Activated CD4-positive, alpha-beta memory T cell treated with anti-CD3 and anti-CD28 coated beads for 36 hours (primary cell): ENCODE data around the gene AQP3. TPM values are rescaled to one million over a fixed set of nuclear protein-coding genes. Genes with fewer than 3 reads are reported as not detected.
A peak's percentile ranks its signal among the peaks of the same experiment; 100 is the strongest.
"Not testable (repeated sequence)": the region's sequence is repeated elsewhere in the genome, so short reads cannot be mapped to it uniquely, and the experiment has no call there.

Experiments used
- CTCF ChIA-PET: fragments of 350-600 bp; sonication (Branson Sonifier 250); formaldehyde crosslinking; loops from one replicate; lab custom pipeline; 2021; ENCODE audit warnings: antibody characterized with exemption, inconsistent platforms; lab: Charles Lee
- POLR2A ChIA-PET: fragments of 350-600 bp; sonication (Branson Sonifier 250); formaldehyde crosslinking; loops from one replicate; lab custom pipeline; 2021; ENCODE audit warnings: antibody characterized with exemption; lab: Charles Lee
- DNase-seq: peaks from one replicate; pipeline ENCODE4 v3.0.0-alpha.2; 2020
- H3K27ac Mint-ChIP-seq: one replicate; pipeline ENCODE4 v1.8.0; 2021; ENCODE audit warnings: mixed read lengths
- H3K27me3 Mint-ChIP-seq: one replicate; pipeline ENCODE4 v1.8.0; 2021; ENCODE audit warnings: mixed read lengths
- H3K36me3 Mint-ChIP-seq: one replicate; pipeline ENCODE4 v1.8.0; 2021; ENCODE audit warnings: mixed read lengths
- H3K4me1 Mint-ChIP-seq: one replicate; pipeline ENCODE4 v1.8.0; 2021; ENCODE audit warnings: low read depth, mixed read lengths
- H3K4me3 Mint-ChIP-seq: one replicate; pipeline ENCODE4 v1.8.0; 2021; ENCODE audit warnings: mild to moderate bottlenecking, mixed read lengths
- H3K9me3 Mint-ChIP-seq: one replicate; pipeline ENCODE4 v1.8.0; 2021; ENCODE audit warnings: mixed read lengths
- intact Hi-C: fragments of 100-400 bp; cut with micrococcal nuclease; formaldehyde crosslinking; loops from one replicate; pipeline ENCODE4 v1.15.1; 2023
- total RNA-seq, 2 experiments: library from RNA; stranded (reverse); gene quantifications; one replicate each; pipeline ENCODE4 v1.2.3, GENCODE V29; 2021

Gene AQP3
- total RNA-seq = 10 to 100 TPM; 19.4 to 20.2 TPM

DNA sequence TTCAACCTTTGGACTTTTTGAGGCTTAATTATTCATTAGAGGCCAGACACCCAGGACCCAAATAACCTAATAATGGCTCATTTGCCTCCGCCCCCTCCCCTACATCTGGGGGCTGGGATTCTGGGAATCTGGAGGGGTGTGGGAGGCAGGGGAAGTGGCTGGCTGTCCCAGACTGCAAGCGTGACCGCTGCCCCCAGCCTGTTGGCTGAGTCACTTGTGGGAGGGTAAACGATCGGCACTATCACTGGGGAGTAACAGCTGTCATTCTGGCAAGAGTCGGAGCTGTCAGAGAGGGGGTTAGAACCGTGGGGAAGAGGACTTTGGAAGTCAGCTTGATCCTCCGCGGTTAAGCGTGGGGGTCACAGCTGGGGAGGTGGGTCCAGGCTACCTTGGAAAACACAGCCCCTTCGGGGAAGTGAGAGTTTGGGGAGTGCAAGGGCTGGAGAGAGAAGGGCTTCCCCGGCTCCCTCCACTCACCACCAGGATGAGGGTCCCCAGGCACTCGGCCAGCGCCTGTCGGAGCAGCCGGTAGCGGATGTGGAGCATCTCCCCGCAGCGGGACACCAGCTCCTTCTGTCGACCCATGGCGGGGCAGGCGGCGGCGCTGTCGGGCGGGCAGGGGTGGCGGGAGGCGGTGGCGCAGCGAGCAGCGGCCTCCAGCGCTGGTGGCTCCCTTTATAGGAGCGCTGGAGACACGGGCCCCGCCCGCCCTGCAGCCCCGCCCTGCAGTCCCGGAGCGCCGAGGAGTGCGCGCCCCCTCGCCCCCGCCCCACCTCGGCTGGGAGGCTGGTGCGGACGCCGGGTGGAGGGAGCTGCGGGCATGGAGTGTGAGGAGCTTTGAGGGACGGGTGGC lies at the start of gene AQP3:
AQP3 (minus strand) TSS at position 648 of the 853 bp plus-strand sequence; CDS start at position 585, 63 bp downstream.
- peak; percentile 84 for DNase-seq
- CTCF ChIA-PET = interaction anchor here (0.6 to 22.0 kb wide), 10 partner anchors 9 to 160 kb away, joined by 3 to 386 read pairs (median 5); partner anchors contain the start of genes AQP7, NFX1 and NOL6
- no peaks in the 10 kb centered on the region for H3K9me3 Mint-ChIP-seq
- H3K4me1 Mint-ChIP-seq = peaks cover 50% of the 10 kb centered on the region
- H3K27me3 Mint-ChIP-seq = no peaks in the 10 kb centered on the region
- peak within 1 kb of the TSS; percentile 89 for H3K4me3 Mint-ChIP-seq
- POLR2A ChIA-PET = interaction anchor here (0.5 to 4.1 kb wide), 8 partner anchors 9 to 157 kb away, joined by 3 to 28 read pairs (median 6); partner anchors contain the start of genes NFX1 and NOL6
- peak within 1 kb of the TSS; percentile 94 for H3K27ac Mint-ChIP-seq
- peaks cover 1% of the 10 kb centered on the region for H3K36me3 Mint-ChIP-seq
- intact Hi-C loops = loop anchor here (1.0 to 5.0 kb wide), 8 partner anchors 7 to 285 kb away; partner anchors contain the start of genes BAG1, CHMP5 and NFX1

DNA sequence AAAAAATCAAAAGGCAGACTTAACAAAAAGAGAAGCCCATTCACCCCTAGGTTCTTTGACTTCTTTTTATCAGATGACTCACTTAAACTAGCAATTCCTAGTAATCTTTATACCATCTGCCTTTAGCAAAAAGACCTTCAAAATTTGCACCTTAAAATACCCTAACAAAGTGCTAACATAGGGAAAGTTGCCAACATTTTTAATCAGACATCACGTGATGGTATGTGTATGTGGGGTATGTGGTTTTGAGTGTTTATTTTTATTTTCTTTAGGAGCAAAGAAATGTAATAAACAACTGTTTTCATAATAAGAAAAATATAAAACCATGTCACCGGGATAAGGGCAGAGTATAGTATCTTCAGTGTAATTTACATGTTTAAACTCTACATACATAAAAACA lies 46.4 kb upstream of the AQP3 start:
- CTCF ChIA-PET, H3K4me1 Mint-ChIP-seq, intact Hi-C loops, POLR2A ChIA-PET, H3K4me3 Mint-ChIP-seq, H3K9me3 Mint-ChIP-seq, H3K27ac Mint-ChIP-seq, H3K36me3 Mint-ChIP-seq, DNase-seq, H3K27me3 Mint-ChIP-seq: not testable (repeated sequence)

DNA sequence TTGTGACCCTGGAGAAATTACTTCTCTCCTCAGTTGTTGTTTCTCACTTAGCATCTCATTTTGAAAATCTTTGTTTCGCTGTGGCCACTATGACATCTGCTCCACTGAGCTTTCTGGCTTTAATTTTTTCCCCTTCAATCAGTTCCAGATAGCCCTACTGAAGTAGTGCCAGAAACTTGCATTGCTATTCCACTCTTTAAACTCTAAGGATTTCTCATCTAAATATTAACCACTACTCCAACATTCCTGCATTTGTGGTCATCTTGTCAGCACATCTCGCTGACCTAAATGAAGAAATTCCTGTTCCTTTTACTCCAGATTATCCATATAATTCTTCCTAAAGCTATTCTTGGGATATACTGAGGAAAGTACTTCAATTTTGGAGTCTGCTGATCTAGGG lies 41.7 kb upstream of the AQP3 start:
- DNase-seq = no peak
- ChIA-PET POLR2A (no interaction called here), CTCF (interaction anchor here (1.4 kb wide), 1 partner anchor 74 kb away, joined by 5 read pairs; no protein-coding TSS in a partner anchor)

DNA sequence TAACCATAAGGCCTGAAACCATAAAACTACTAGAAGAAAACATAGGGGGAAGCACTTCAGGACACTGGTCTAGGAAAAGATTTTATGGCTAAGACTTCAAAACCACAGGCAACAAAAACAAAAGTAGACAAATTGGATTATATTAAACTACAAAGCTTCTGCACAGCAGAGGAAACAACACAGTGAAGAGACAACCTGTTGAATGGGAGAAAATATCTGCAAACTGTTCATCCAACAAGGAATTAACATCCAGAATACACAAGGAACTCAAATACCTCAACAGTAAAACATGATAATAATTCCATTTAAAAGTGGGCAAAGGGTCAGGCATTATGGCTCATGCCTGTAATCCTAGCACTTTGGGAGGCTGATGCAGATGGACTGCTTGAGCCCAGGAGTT lies 37.9 kb upstream of the AQP3 start:
- H3K27me3 Mint-ChIP-seq, H3K9me3 Mint-ChIP-seq, intact Hi-C loops, DNase-seq, H3K4me3 Mint-ChIP-seq, H3K36me3 Mint-ChIP-seq, H3K4me1 Mint-ChIP-seq, CTCF ChIA-PET, H3K27ac Mint-ChIP-seq, POLR2A ChIA-PET: not testable (repeated sequence)

More for the DNA sequence above, 41.7 kb upstream of the AQP3 start:
- Mint-ChIP-seq H3K4me1 (no peaks in the 10 kb centered on the region), H3K9me3 (no peaks in the 10 kb centered on the region), H3K27me3 (peaks cover 4% of the 10 kb centered on the region), H3K36me3 (no peaks in the 10 kb centered on the region), H3K27ac (no peak overlapping the region), H3K4me3 (no peak overlapping the region)
- intact Hi-C loops = no loop called here

DNA sequence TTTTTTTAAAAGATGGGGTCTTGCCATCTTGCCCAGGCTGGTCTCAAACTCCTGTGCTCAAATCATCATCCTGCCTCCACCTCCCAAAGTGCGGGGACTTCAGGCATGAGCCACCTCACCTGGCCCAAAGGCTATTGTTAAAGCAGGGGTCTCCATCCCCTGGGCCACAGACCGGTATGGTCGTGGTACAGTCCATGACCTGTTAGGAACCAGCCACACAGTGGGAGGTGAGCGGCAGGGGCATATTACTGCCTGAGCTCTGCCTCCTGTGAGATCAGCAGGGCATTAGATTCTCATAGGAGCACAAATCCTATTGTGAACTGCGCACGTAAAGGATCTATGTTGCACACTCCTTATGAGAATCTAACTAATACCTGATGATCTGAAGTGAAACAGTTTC lies 33.6 kb upstream of the AQP3 start:
- Mint-ChIP-seq H3K9me3 (no peaks in the 10 kb centered on the region), H3K36me3 (no peaks in the 10 kb centered on the region)
- intact Hi-C loops = no loop called here

DNA sequence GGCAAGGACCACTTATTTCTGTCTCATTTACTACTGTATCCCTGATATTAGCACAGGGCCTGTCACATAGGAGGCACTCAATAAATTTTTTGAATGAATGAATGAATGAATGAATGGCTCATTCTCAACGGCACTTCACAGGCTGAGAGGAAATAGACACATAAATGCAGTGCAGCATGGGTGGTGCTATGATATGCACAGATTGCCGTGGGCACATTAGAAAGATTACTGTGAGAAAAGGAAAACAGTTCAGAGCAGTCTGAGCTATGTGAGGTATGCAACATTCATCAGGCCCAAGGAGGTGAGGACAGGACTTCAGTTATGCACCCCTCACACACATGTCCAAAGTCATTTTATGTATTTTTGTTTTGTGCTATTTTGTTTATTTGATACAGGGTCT lies 32.7 kb upstream of the AQP3 start:
- intact Hi-C loops = no loop called here
- Mint-ChIP-seq H3K4me1 (no peaks in the 10 kb centered on the region), H3K36me3 (no peaks in the 10 kb centered on the region), H3K9me3 (no peaks in the 10 kb centered on the region), H3K27me3 (no peaks in the 10 kb centered on the region), H3K4me3 (no peak overlapping the region), H3K27ac (no peak overlapping the region)
- CTCF ChIA-PET = interaction anchor here (0.9 to 1.4 kb wide), 2 partner anchors 77 to 107 kb away, joined by 3 to 4 read pairs; no protein-coding TSS in a partner anchor
- DNase-seq = no peak
- POLR2A ChIA-PET = no interaction called here

More for the DNA sequence above, 33.6 kb upstream of the AQP3 start:
- CTCF ChIA-PET = interaction anchor here (1.0 to 2.2 kb wide), 2 partner anchors 14 to 101 kb away, joined by 3 to 5 read pairs; no protein-coding TSS in a partner anchor
- no peaks in the 10 kb centered on the region for H3K27me3 Mint-ChIP-seq
- no peak overlapping the region for H3K27ac Mint-ChIP-seq
- no peak for DNase-seq
- H3K4me1 Mint-ChIP-seq = no peaks in the 10 kb centered on the region
- POLR2A ChIA-PET = interaction anchor here (0.6 kb wide), 1 partner anchor 50 kb away, joined by 3 read pairs; no protein-coding TSS in a partner anchor
- H3K4me3 Mint-ChIP-seq = no peak overlapping the region

DNA sequence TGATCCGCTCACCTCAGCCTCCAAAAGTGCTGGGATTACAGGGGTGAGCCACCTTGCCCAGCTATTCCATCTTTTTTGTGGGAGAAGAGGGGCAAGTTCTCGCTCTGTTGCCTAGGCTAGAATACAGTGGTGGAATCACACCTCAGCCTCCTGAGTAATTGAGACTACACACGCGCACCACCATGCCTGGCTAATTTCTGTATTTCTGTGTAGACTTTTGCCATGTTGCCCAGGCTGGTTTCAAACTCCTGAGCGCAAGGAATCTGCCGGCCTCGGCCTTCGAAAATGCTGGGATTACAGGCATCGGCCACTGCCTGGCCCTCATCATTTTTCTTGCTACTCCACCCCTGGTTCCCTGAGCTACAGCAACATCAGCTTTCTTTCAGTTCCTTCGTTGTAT lies 29.1 kb upstream of the AQP3 start:
- intact Hi-C loops = no loop called here

DNA sequence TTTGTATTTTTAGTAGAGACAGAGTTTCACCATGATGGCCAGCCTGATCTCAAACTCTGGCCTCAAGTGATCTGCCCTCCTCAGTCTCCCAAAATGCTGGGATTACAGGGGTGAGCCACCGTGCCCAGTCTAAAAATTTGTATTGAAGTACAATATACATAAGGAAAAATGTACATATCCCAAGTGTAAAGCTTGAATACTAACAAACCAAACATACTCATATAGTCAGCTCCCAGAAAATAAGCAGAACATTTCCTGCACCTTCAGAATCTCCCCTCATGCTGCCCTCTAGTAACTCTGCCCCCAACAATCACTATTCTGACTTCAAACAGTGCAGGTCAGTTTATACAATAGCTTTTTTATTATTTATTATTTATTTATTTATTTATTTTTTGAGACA lies 28.0 kb upstream of the AQP3 start:
- no peak overlapping the region for H3K4me3 Mint-ChIP-seq
- no peaks in the 10 kb centered on the region for H3K9me3 Mint-ChIP-seq
- no peak for DNase-seq
- peaks cover 24% of the 10 kb centered on the region for H3K4me1 Mint-ChIP-seq
- H3K36me3 Mint-ChIP-seq = peaks cover 14% of the 10 kb centered on the region
- H3K27me3 Mint-ChIP-seq = no peaks in the 10 kb centered on the region
- no peak overlapping the region for H3K27ac Mint-ChIP-seq
- POLR2A ChIA-PET = interaction anchor here (0.7 kb wide), 1 partner anchor 37 kb away, joined by 3 read pairs; no protein-coding TSS in a partner anchor
- intact Hi-C loops = loop anchor here (2.0 kb wide), 1 partner anchor 73 kb away; the partner anchor contains the start of gene AQP7
- CTCF ChIA-PET = interaction anchor here (0.9 to 20.4 kb wide), 5 partner anchors 8 to 147 kb away, joined by 3 to 386 read pairs (median 4); partner anchors contain the start of gene AQP3

More for the DNA sequence above, 29.1 kb upstream of the AQP3 start:
- Mint-ChIP-seq H3K4me3 (no peak overlapping the region), H3K9me3 (no peaks in the 10 kb centered on the region), H3K36me3 (peaks cover 10% of the 10 kb centered on the region), H3K27me3 (no peaks in the 10 kb centered on the region), H3K4me1 (peaks cover 21% of the 10 kb centered on the region), H3K27ac (no peak overlapping the region)
- DNase-seq = no peak
- POLR2A ChIA-PET = no interaction called here
- CTCF ChIA-PET = interaction anchor here (0.9 to 20.4 kb wide), 4 partner anchors 10 to 146 kb away, joined by 3 to 386 read pairs (median 13); partner anchors contain the start of gene AQP3

DNA sequence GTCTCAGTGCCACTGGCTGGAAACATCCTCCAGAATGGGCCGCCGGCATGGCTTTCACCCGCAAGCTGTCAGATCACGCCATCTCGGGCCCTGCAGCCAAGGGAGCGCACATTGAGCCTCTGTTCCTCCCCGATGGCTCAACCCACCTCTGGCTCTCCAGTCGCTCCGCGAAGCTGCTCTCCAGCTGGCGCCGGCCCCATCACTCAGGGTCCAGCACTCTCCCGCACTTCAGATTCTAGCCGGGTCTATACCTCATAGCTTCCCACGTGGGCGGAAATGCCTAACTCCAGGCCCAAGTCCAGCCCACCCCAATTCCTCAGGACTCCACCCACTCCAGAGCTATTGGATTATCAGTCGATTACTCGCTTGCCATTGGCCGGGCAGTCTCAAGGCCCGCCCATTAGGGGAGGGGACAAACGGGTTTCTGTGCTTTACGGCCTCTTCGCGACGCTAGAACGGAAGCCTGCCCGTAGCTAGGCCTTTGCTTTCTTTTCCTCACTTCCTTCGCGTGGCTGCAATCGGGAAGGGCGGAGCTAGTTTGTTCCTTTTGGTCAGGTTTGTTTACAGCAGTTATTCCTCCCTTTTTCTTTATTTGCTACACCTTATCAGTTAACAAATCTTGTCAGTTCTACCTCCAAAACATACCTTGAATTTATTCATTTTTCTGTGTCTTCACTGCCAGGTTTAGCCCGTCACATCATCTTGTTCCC lies 26.4 kb upstream of the AQP3 start, which contains the start of gene NOL6:
NOL6 (minus strand) TSS at position 282 of the 710 bp plus-strand sequence; CDS start at position 200, 82 bp downstream.
- peaks cover 24% of the 10 kb centered on the region for H3K4me1 Mint-ChIP-seq
- no peaks in the 10 kb centered on the region for H3K9me3 Mint-ChIP-seq
- H3K27ac Mint-ChIP-seq = peak within 1 kb of the TSS; percentile 93
- POLR2A ChIA-PET = interaction anchor here (0.5 to 2.4 kb wide), 9 partner anchors 9 to 909 kb away, joined by 3 to 12 read pairs (median 5); partner anchors contain the start of genes AQP3 and NFX1
- H3K36me3 Mint-ChIP-seq = peaks cover 24% of the 10 kb centered on the region
- H3K4me3 Mint-ChIP-seq = peak within 1 kb of the TSS; percentile 99
- peak; percentile 99 for DNase-seq
- intact Hi-C loops = loop anchor here (1.0 to 5.0 kb wide), 7 partner anchors 15 to 574 kb away; partner anchors contain the start of genes AQP7, BAG1, NFX1 and UBAP2
- H3K27me3 Mint-ChIP-seq = no peaks in the 10 kb centered on the region
- CTCF ChIA-PET = interaction anchor here (0.7 to 20.4 kb wide), 12 partner anchors 9 to 187 kb away, joined by 3 to 386 read pairs (median 6); partner anchors contain the start of genes ANKRD18B, AQP3, AQP7 and NFX1

DNA sequence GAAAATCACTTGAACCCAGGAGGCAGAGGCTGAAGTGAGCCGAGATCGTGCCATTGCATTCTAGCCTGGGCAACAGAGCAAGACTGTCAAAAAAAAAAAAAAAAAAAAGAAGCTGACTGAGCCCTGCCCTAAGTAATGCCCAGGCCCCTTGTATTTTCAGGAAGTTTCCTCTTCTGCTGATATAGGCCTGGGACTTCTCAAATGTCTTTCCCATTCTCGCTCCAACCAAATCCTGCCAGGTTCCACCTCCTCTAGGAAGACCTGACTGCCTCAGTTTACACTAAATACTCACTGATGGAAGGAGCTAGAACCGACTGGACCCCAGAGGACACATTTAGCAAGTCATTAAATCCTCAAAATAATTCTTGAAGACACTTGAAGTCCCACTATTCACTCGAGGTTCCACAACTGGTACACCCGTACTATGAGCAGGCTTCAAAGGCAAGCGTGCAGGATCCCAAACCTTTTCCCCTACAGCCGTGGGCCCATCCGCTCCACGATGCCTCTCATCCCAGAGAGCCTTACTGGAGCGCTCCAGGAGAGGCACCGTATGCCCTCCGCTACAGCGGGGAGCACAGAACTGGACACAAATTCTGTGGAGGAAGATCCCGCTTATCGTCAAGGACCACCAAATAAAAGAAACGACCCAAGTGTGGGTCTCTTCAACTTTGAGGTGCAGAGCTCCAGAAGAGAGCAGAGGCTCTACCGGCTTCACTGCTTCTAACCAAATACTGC lies 25.7 kb upstream of the AQP3 start:
- Mint-ChIP-seq H3K27me3 (no peaks in the 10 kb centered on the region), H3K36me3 (peaks cover 29% of the 10 kb centered on the region), H3K4me3 (peak overlapping the region; percentile 99), H3K4me1 (peaks cover 24% of the 10 kb centered on the region), H3K27ac (peak overlapping the region; percentile 93), H3K9me3 (no peaks in the 10 kb centered on the region)
- intact Hi-C loops = loop anchor here (1.0 to 5.0 kb wide), 3 partner anchors 39 to 574 kb away; partner anchors contain the start of genes BAG1 and UBAP2
- ChIA-PET POLR2A (interaction anchor here (0.6 to 2.4 kb wide), 9 partner anchors 8 to 580 kb away, joined by 3 to 12 read pairs (median 5); partner anchors contain the start of genes AQP3 and NFX1), CTCF (interaction anchor here (0.7 to 20.4 kb wide), 12 partner anchors 9 to 186 kb away, joined by 3 to 386 read pairs (median 6); partner anchors contain the start of genes ANKRD18B, AQP3, AQP7 and NFX1)
- no peak for DNase-seq
